Gastrocnemius medialis (tissue), 4 donors: ENCODE data around the gene LYST. TPM values are rescaled to one million over a fixed set of nuclear protein-coding genes. Genes with fewer than 3 reads are reported as not detected.

Experiments
- ATAC-seq, 2 donors: fragments of 150-250 bp; one replicate each; pipeline ENCODE4 v1.9.1; 2016
- DNase-seq, 2 donors: peaks; one replicate each; pipeline ENCODE4 v3.0.0-alpha.2; 2019
- H3K27ac ChIP-seq, 4 donors: fragments of 200-600 bp; sonication (generic); 1 replicate in 1 of 4; 2 replicates in 3 of 4; pipeline ENCODE4 v1.5.1; 2016 to 2018; ENCODE audit warnings: mild to moderate bottlenecking in 2 of 4, moderate library complexity in 1 of 4
- H3K27me3 ChIP-seq, 3 donors: fragments of 200-600 bp; sonication (generic) in 2 of 3; 1 replicate in 1 of 3; 2 replicates in 2 of 3; pipeline versions ENCODE4 v1.5.1 to v1.6.0; 2016 to 2019; ENCODE audit warnings: mild to moderate bottlenecking in 1 of 3, moderate library complexity in 1 of 3
- H3K36me3 ChIP-seq, 2 donors: fragments of 200-600 bp; sonication (generic) in 1 of 2; one replicate each; pipeline ENCODE4 v1.5.1; 2017 to 2018
- H3K4me1 ChIP-seq, 2 donors: fragments of 200-600 bp; sonication (generic) in 1 of 2; one replicate each; pipeline ENCODE4 v1.5.1; 2016 to 2017; ENCODE audit warnings: mild to moderate bottlenecking in 2 of 2
- H3K4me3 ChIP-seq, 4 donors: fragments of 200-600 bp; sonication (generic) in 3 of 4; 1 replicate in 1 of 4; 2 replicates in 3 of 4; pipeline ENCODE4 v1.5.1; 2016 to 2019; ENCODE audit warnings: mild to moderate bottlenecking in 2 of 4
- H3K9me3 ChIP-seq, 3 donors: fragments of 200-600 bp; sonication (generic) in 2 of 3; 1 replicate in 1 of 3; 2 replicates in 2 of 3; pipeline ENCODE4 v1.5.1; 2016 to 2019
- CTCF ChIP-seq, 5 experiments: fragments of 450-650 bp in 3 of 5; fragments of 200-600 bp in 2 of 5; sonication (generic) in 2 of 5; IDR thresholded peaks in 4 of 5; conservative IDR thresholded peaks in 1 of 5; 1 replicate in 4 of 5; 2 replicates in 1 of 5; pipeline ENCODE4 v1.5.1; 2016 to 2019; ENCODE audit warnings: antibody characterized with exemption in 5 of 5, mild to moderate bottlenecking in 3 of 5, moderate library complexity in 3 of 5
- POLR2A ChIP-seq, 2 donors: fragments of 450-650 bp; IDR thresholded peaks; one replicate each; pipeline ENCODE4 v1.6.1; 2017; ENCODE audit warnings: antibody characterized with exemption in 2 of 2, mild to moderate bottlenecking in 2 of 2, moderate library complexity in 2 of 2
- in situ Hi-C, 4 donors: fragments of 200-750 bp; cut with MboI; loops; one replicate each; pipeline versions ENCODE4 v1.15.0 to v1.8.0; 2017; ENCODE audit warnings: low sequenced_read_pairs in 4 of 4
- intact Hi-C: fragments of 100-400 bp; cut with DNase I; formaldehyde crosslinking; loops from one replicate; pipeline ENCODE4 v1.15.1; 2023; ENCODE audit warnings: low total_unique reads
- total RNA-seq, 4 donors: library from RNA; depleted of rRNA; stranded (reverse); fragments of >200 nt; gene quantifications; one replicate each; pipeline versions ENCODE4 v1.1.0 to v1.2.3, GENCODE V29; 2016

LYST gene
- total RNA-seq, 4 donors from 2014 or later = 6.6 to 21.9 (median 10.7) TPM

- intact Hi-C loops = no loop called here
- Histone ChIP-seq H3K4me3 (no peak overlapping the region), H3K36me3 (no peaks in the 10 kb centered on the region), H3K27ac (no peak overlapping the region), H3K27me3 (no peaks in the 10 kb centered on the region), H3K4me1 (peaks cover 9 to 12% of the 10 kb centered on the region in 2 donors), H3K9me3 (no peaks in the 10 kb centered on the region)
- no peak for TF ChIP-seq CTCF (IDR thresholded peaks at IDR 0.05 in 4 of 5, conservative IDR thresholded peaks at IDR 0.05 in 1 of 5)
- no peak for TF ChIP-seq POLR2A (IDR thresholded peaks at IDR 0.05)
- in situ Hi-C loops = no loop called here
- no peak for ATAC-seq
- no peak for DNase-seq
These were observed 21.0 kb upstream of the LYST start for GRCh38 chr1:235887676-235888075.

- peaks cover 9 to 12% of the 10 kb centered on the region in 2 donors for H3K4me1 ChIP-seq
- no peaks in the 10 kb centered on the region for H3K36me3 ChIP-seq
- H3K9me3 ChIP-seq = no peaks in the 10 kb centered on the region
- DNase-seq = no peak
- intact Hi-C loops (no loop called here), in situ Hi-C loops (no loop called here)
- no peak for ATAC-seq
- H3K27ac ChIP-seq = no peak overlapping the region
- H3K4me3 ChIP-seq = no peak overlapping the region
- no peak for TF ChIP-seq POLR2A (IDR thresholded peaks at IDR 0.05)
- TF ChIP-seq CTCF (IDR thresholded peaks at IDR 0.05 in 4 of 5, conservative IDR thresholded peaks at IDR 0.05 in 1 of 5) = no peak
- no peaks in the 10 kb centered on the region for H3K27me3 ChIP-seq
These were observed 19.1 kb upstream of the LYST start for GRCh38 chr1:235885655-235886262.

- peaks cover 9 to 12% of the 10 kb centered on the region in 2 donors for H3K4me1 ChIP-seq
- peak; percentile 57 to 73 for DNase-seq
- no peaks in the 10 kb centered on the region for H3K27me3 ChIP-seq
- in situ Hi-C loops = no loop called here
- H3K27ac ChIP-seq = peak overlapping the region; percentile 45 to 74 (median 58)
- intact Hi-C loops = no loop called here
- ATAC-seq = peak; percentile 84 to 89
- no peak for TF ChIP-seq CTCF (IDR thresholded peaks at IDR 0.05 in 4 of 5, conservative IDR thresholded peaks at IDR 0.05 in 1 of 5)
- TF ChIP-seq POLR2A (IDR thresholded peaks at IDR 0.05) = peak in 1 of 2 donors; percentile 28
- peak overlapping the region; percentile 2 to 51 (median 34) for H3K4me3 ChIP-seq
- H3K36me3 ChIP-seq = no peaks in the 10 kb centered on the region
- no peaks in the 10 kb centered on the region for H3K9me3 ChIP-seq
These were observed 16.7 kb upstream of the LYST start for GRCh38 chr1:235883261-235883927.

- Histone ChIP-seq H3K36me3 (no peaks in the 10 kb centered on the region), H3K4me3 (peak overlapping the region in 3 of 4 donors; percentile 2 to 51 (median 27)), H3K27ac (peak overlapping the region in 3 of 4 donors; percentile 43 to 74 (median 54)), H3K4me1 (peaks cover 9 to 12% of the 10 kb centered on the region in 2 donors), H3K27me3 (no peaks in the 10 kb centered on the region), H3K9me3 (no peaks in the 10 kb centered on the region)
- ATAC-seq (no peak), DNase-seq (no peak)
- in situ Hi-C loops (no loop called here), intact Hi-C loops (no loop called here)
- no peak for TF ChIP-seq CTCF (IDR thresholded peaks at IDR 0.05 in 4 of 5, conservative IDR thresholded peaks at IDR 0.05 in 1 of 5)
- TF ChIP-seq POLR2A (IDR thresholded peaks at IDR 0.05) = no peak
These were observed 16.1 kb upstream of the LYST start for GRCh38 chr1:235882816-235883215.
